Adrenal gland (tissue), 12 donors: ENCODE data around the gene NBEAL1. TPM values are rescaled to one million over a fixed set of nuclear protein-coding genes. Genes with fewer than 3 reads are reported as not detected.
"Not testable (repeated sequence)": the region's sequence is repeated elsewhere in the genome, so short reads cannot be mapped to it uniquely, and the experiment has no call there.

Source experiments
- DNase-seq, 7 donors: peaks; one replicate each; pipeline ENCODE4 v3.0.0-alpha.2; 2019 to 2020
- H3K27ac ChIP-seq, 5 donors: fragments of 200-600 bp; sonication (generic) in 4 of 5; 1 replicate in 3 of 5; 2 replicates in 2 of 5; pipeline versions ENCODE4 v1.5.1 to v1.8.0; 2016 to 2020; ENCODE audit warnings: mild to moderate bottlenecking in 1 of 5
- H3K27me3 ChIP-seq: fragments of 200-600 bp; 2 replicates; pipeline ENCODE4 v1.8.0; 2021
- H3K36me3 ChIP-seq, 2 donors: fragments of 200-600 bp; replicated peaks in 1 of 2; 1 replicate in 1 of 2; 2 replicates in 1 of 2; pipeline versions ENCODE4 v1.5.1 to v1.8.0; 2018 to 2022
- H3K4me1 ChIP-seq, 2 donors: fragments of 200-600 bp; replicated peaks in 1 of 2; 1 replicate in 1 of 2; 2 replicates in 1 of 2; pipeline versions ENCODE4 v1.5.1 to v1.8.0; 2018 to 2021
- H3K4me3 ChIP-seq, 4 donors: fragments of 200-600 bp; sonication (generic) in 3 of 4; one replicate each; pipeline ENCODE4 v1.5.1; 2016 to 2018
- H3K9me3 ChIP-seq, 3 donors: fragments of 200-600 bp; sonication (generic) in 1 of 3; replicated peaks in 1 of 3; 1 replicate in 2 of 3; 2 replicates in 1 of 3; pipeline versions ENCODE4 v1.5.1 to v1.8.0; 2016 to 2021
- POLR2A ChIP-seq, 2 donors: fragments of 450-650 bp; IDR thresholded peaks; one replicate each; pipeline ENCODE4 v1.6.1; 2017; ENCODE audit warnings: antibody characterized with exemption in 2 of 2, mild to moderate bottlenecking in 2 of 2, moderate library complexity in 1 of 2
- WGBS, 4 donors: extraction: QIAGEN DNeasy Blood & Tissue Kit in 2 of 4; methylation state at CpG; one replicate each; pipeline versions ENCODE4 v1.1.5 to v1.1.7; 2013 to 2017; 5-methylcytosine and 5-hydroxymethylcytosine counted together
- intact Hi-C, 2 donors: fragments of 100-400 bp; cut with DNase I; formaldehyde crosslinking; loops; one replicate each; pipeline versions ENCODE4 v1.14.1 to v1.15.0; 2022 to 2023
- polyA plus RNA-seq, 3 donors: library from polyadenylated mRNA; stranded (reverse); fragments of 200-250 nt in 2 of 3; fragments of 350-450 nt in 1 of 3; fragmentation: Illumina TruSeq in 1 of 3; extraction: RNeasy Lipid Tissue Mini Kit (QIAGEN cat#74804) in 1 of 3; gene quantifications; one replicate each; pipeline ENCODE4 v1.2.3, GENCODE V29; 2013 to 2014
- total RNA-seq, 9 donors: library from RNA; depleted of rRNA in 4 of 9; stranded (reverse); fragments of >200 nt in 4 of 9; fragments of 120-200 nt in 1 of 9; fragmentation: NEBNext Ultra II Directional in 1 of 9; extraction: Animal tissue kit (Norgen Biotek cat#: 25700) in 1 of 9; gene quantifications; one replicate each; pipeline versions ENCODE4 v1.1.0 to v1.2.4, GENCODE V29; 2013 to 2023
- TF ChIP-seq, protein P1 (sequence below), 6 experiments: fragments of 450-650 bp in 4 of 6; fragments of 200-600 bp in 2 of 6; sonication (generic) in 1 of 6; IDR thresholded peaks; 1 replicate in 5 of 6; 2 replicates in 1 of 6; pipeline versions ENCODE4 v1.5.1 to v1.8.0; 2016 to 2021; ENCODE audit warnings: antibody characterized with exemption in 6 of 6, mild to moderate bottlenecking in 2 of 6, moderate library complexity in 1 of 6
- donor health status: healthy with polysubstance abuse.
- donor health status: Bipolar disorder and iron deficiency.
- donor health status: DM: yes; HTN: yes; CAD: no.
- donor health status: DM: no; HTN: no; CAD: no.
- donor health status: DM: no; HTN: no; CAD: no.
- donor health status: DM: yes; HTN: yes; CAD: no.

The NBEAL1 gene
- total and polyA plus RNA-seq, 12 donors = 5.0 to 55.3 (median 25.4) TPM

DNA sequence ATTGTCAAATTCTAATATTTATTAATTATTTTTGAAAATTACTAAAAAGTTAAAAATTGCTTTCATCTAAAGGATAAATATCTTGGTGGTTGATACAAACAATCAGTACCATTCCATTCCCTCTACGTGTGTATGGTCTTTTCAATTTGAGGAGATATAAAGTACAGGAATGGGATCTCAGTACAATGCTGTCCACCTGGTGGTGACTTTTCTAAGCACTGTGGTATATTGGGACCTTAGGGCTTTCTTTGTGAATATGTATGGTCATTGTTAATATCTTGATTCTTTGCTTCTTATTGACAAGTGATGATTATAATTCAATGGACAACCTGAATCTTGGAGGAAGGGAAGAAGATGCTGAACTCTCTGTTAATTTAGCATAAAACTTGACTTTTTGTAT is 83.1 kb downstream of the NBEAL1 start:
- no peak for DNase-seq
- H3K9me3 ChIP-seq = peaks cover 0 to 6% (median under 1%) of the 10 kb centered on the region in 3 donors
- no peaks in the 10 kb centered on the region for H3K4me1 ChIP-seq
- intact Hi-C loops = no loop called here
- H3K27ac ChIP-seq = no peak overlapping the region
- 78 to 97% (median 83%) methylated on average over 1 of the region's 1 CpG for WGBS, 4 donors
- H3K36me3 ChIP-seq = no peaks in the 10 kb centered on the region
- no peak overlapping the region for H3K4me3 ChIP-seq
- H3K27me3 ChIP-seq = no peaks in the 10 kb centered on the region
- TF ChIP-seq, protein P1, sequence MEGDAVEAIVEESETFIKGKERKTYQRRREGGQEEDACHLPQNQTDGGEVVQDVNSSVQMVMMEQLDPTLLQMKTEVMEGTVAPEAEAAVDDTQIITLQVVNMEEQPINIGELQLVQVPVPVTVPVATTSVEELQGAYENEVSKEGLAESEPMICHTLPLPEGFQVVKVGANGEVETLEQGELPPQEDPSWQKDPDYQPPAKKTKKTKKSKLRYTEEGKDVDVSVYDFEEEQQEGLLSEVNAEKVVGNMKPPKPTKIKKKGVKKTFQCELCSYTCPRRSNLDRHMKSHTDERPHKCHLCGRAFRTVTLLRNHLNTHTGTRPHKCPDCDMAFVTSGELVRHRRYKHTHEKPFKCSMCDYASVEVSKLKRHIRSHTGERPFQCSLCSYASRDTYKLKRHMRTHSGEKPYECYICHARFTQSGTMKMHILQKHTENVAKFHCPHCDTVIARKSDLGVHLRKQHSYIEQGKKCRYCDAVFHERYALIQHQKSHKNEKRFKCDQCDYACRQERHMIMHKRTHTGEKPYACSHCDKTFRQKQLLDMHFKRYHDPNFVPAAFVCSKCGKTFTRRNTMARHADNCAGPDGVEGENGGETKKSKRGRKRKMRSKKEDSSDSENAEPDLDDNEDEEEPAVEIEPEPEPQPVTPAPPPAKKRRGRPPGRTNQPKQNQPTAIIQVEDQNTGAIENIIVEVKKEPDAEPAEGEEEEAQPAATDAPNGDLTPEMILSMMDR (IDR thresholded peaks at IDR 0.05) = peak in 4 of 6 experiments; percentile 17 to 25 (median 20)
- TF ChIP-seq POLR2A (IDR thresholded peaks at IDR 0.05) = no peak

DNA sequence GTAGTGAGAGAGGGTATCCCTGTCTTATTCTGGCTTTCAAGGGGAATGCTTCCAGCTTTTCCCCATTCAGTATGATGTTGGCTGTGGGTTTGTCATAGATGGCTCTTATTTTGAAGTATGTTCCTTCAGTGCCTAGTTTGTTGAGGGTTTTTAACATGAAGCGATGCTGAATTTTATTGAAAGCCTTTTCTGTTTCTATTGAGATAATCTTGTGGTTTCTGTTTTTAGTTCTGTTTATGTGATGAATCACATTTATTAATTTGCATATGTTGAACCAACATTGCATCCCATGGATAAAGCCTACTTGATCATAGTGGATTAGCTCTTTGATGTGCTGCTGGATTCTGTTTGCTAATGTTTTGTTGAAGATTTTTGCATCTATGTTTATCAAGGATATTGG is 87.7 kb downstream of the NBEAL1 start:
- H3K4me3 ChIP-seq, H3K4me1 ChIP-seq, intact Hi-C loops, DNase-seq, H3K27ac ChIP-seq, H3K36me3 ChIP-seq, H3K27me3 ChIP-seq: not testable (repeated sequence)
- WGBS, 4 donors = 81 to 90% (median 86%) methylated on average over 1 of the region's 1 CpG
- H3K9me3 ChIP-seq = peaks cover 0 to 16% (median 6%) of the 10 kb centered on the region in 3 donors

DNA sequence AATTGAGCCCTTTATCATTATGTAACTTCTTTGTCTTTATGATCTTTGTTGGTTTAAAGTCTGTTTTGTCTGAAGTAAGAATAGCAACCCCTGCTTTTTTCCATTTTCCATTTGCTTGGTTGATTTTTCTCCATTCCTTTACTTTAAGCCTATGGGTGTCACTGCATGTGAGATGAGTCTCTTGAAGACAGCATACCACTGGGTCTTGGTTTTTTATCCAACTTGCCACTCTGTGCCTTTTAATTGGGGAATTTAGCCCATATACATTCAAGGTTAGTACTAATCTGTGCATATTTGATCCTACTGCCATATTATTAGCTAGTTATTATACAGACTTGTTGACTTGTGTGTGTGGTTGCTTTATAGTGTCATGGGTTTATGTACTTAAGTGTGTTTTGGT is 89.6 kb downstream of the NBEAL1 start:
- H3K36me3 ChIP-seq = peaks cover 0 to 16% of the 10 kb centered on the region in 2 donors
- intact Hi-C loops = no loop called here
- H3K27ac ChIP-seq = no peak overlapping the region

DNA sequence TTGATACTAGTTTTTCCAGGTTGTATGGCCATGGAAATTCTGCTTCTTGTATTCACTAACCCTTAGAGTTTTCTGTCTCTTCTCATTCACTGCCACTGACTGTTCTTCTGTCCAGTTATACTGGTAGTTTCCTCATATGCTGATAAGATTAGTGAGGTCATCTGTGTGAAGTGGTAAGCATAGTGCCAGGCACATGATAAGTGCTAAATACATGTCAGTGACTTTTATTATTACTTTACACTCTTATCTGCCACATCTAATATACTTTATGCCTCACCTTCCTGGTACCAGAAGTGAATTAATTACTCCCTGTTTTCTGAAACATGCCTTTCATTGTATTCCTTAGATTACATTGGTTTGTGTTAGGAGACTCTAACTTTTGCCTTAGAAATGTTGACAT is 91.3 kb downstream of the NBEAL1 start:
- TF ChIP-seq, protein P1 (IDR thresholded peaks at IDR 0.05) = no peak
- no peak for TF ChIP-seq POLR2A (IDR thresholded peaks at IDR 0.05)
- Histone ChIP-seq H3K27me3 (no peaks in the 10 kb centered on the region), H3K4me1 (no peaks in the 10 kb centered on the region), H3K9me3 (peaks cover 0 to 16% (median 0%) of the 10 kb centered on the region in 3 donors), H3K4me3 (no peak overlapping the region), H3K36me3 (peaks cover 0 to 16% of the 10 kb centered on the region in 2 donors), H3K27ac (no peak overlapping the region)
- intact Hi-C loops = no loop called here
- no peak for DNase-seq

More for the DNA sequence above, 89.6 kb downstream of the NBEAL1 start:
- Histone ChIP-seq H3K4me1 (no peaks in the 10 kb centered on the region), H3K4me3 (no peak overlapping the region), H3K27me3 (no peaks in the 10 kb centered on the region), H3K9me3 (peaks cover 0 to 16% (median 0%) of the 10 kb centered on the region in 3 donors)
- TF ChIP-seq, protein P1 (IDR thresholded peaks at IDR 0.05) = no peak
- no peak for TF ChIP-seq POLR2A (IDR thresholded peaks at IDR 0.05)
- DNase-seq = no peak

DNA sequence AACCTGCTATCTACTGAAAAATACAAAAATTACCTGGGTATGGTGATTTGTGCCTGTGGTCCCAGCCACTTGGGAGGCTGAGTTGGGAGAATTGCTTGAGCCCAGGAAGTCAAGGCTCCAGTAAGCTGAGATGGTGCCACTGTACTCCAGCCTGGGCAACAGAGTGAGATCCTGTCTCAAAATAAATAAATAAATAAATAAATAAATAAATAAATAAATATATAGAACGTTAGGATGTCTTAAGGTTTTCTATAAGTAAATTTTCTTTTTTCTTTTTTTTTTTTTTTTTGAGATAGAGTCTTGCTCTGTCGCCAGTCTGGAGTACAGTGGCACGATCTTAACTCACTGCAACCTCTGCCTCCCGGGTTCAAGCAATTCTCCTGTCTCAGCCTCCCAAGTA is 95.8 kb downstream of the NBEAL1 start:
- H3K4me1 ChIP-seq, H3K27me3 ChIP-seq, intact Hi-C loops, H3K27ac ChIP-seq, H3K4me3 ChIP-seq, DNase-seq, H3K9me3 ChIP-seq: not testable (repeated sequence)
- 71 to 75% (median 72%) methylated on average over 4 of the region's 4 CpGs for WGBS, 4 donors
- H3K36me3 ChIP-seq = peaks cover 0 to 27% of the 10 kb centered on the region in 2 donors
